ENCODE data around the gene SPINT4. TPM values are rescaled to one million over a fixed set of nuclear protein-coding genes. Genes with fewer than 3 reads are reported as not detected.

The SPINT4 gene
- total RNA-seq, 2 experiments from 2014 or later, result not detected

GRCh38 chr20:45772693-45773092 lies 50.5 kb downstream of the SPINT4 start:
- peaks cover 4% of the 10 kb centered on the region for H3K4me1 Mint-ChIP-seq
- no peaks in the 10 kb centered on the region for H3K9me3 Mint-ChIP-seq
- H3K27ac Mint-ChIP-seq, result no peak overlapping the region
- H3K4me3 Mint-ChIP-seq, result no peak overlapping the region
- peaks cover 2% of the 10 kb centered on the region for H3K27me3 Mint-ChIP-seq
- no peak for DNase-seq
- POLR2A ChIA-PET, result no interaction called here
- CTCF ChIA-PET, result interaction anchor here (0.6 to 0.7 kb wide), 2 partner anchors 13 to 77 kb away, joined by 3 read pairs; no protein-coding TSS in a partner anchor
- H3K36me3 Mint-ChIP-seq (ENCODE audit: low read depth), result no peaks in the 10 kb centered on the region

- POLR2A ChIA-PET, result no interaction called here
These were observed 52.8 kb downstream of the SPINT4 start for GRCh38 chr20:45774945-45775344.

DNA sequence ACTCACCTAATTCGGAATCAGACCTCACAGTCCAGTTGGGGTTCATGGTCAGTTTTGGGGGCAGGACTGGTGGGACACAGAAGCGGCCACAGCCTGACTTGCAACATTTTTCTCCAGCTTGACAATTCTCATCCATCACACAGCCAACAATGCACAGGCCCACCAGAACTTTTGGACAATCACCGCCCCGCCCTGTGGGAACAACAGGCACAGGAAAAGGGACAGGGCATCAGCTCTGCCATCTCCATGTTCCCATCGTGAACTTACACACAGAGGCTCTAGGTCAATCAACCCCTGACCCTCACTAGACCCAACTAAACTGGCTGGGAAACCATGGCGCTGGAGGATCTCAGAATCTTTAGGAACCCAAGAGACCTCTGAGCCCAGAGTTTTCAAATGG lies 53.3 kb downstream of the SPINT4 start:
- H3K36me3 Mint-ChIP-seq (ENCODE audit: low read depth), result no peaks in the 10 kb centered on the region
- CTCF ChIA-PET, result no interaction called here
- POLR2A ChIA-PET, result no interaction called here

More at GRCh38 chr20:45774945-45775344, 52.8 kb downstream of the SPINT4 start:
- peaks cover 9% of the 10 kb centered on the region for H3K27me3 Mint-ChIP-seq
- no peaks in the 10 kb centered on the region for H3K36me3 Mint-ChIP-seq (ENCODE audit: low read depth)
- no peak for DNase-seq
- H3K4me1 Mint-ChIP-seq, result peaks cover 13% of the 10 kb centered on the region
- no peaks in the 10 kb centered on the region for H3K9me3 Mint-ChIP-seq
- H3K27ac Mint-ChIP-seq, result no peak overlapping the region
- CTCF ChIA-PET, result no interaction called here
- no peak overlapping the region for H3K4me3 Mint-ChIP-seq

More for the DNA sequence above, 53.3 kb downstream of the SPINT4 start:
- peaks cover 15% of the 10 kb centered on the region for H3K4me1 Mint-ChIP-seq
- H3K4me3 Mint-ChIP-seq, result no peak overlapping the region
- no peak overlapping the region for H3K27ac Mint-ChIP-seq
- no peak for DNase-seq
- H3K9me3 Mint-ChIP-seq, result no peaks in the 10 kb centered on the region
- peaks cover 9% of the 10 kb centered on the region for H3K27me3 Mint-ChIP-seq

Small RNAs within 50 kb of the gene (microRNA-seq; reads per million reads assigned to microRNA genes)
- gene MIR3617 (ENCODE audit: borderline microRNAs expressed, borderline replicate concordance), result not detected

Other genes with a start within 250 kb of the SPINT4 start
- gene SPINT3, start 206.7 kb upstream of the SPINT4 start, total RNA-seq, result not detected
- gene WFDC6, start 182.9 kb upstream of the SPINT4 start, total RNA-seq, result not detected
- not detected for gene EPPIN, start 174.9 kb upstream of the SPINT4 start, total RNA-seq
- not detected for gene WFDC8, start 143.1 kb upstream of the SPINT4 start, total RNA-seq
- gene WFDC10A, start 92.6 kb upstream of the SPINT4 start, total RNA-seq, result not detected
- gene WFDC9, start 91.1 kb upstream of the SPINT4 start, total RNA-seq, result not detected
- not detected for gene WFDC11, start 52.1 kb upstream of the SPINT4 start, total RNA-seq
- gene WFDC13, start 20.3 kb upstream of the SPINT4 start, total RNA-seq, result not detected
- not detected for gene WFDC10B, start 17.3 kb upstream of the SPINT4 start, total RNA-seq
- gene WFDC3, start 69.5 kb downstream of the SPINT4 start, total RNA-seq, result not detected
- gene DNTTIP1, start 69.6 kb downstream of the SPINT4 start, total RNA-seq, result 10 to 100 TPM; 32.0 to 33.5 TPM
- gene UBE2C, start 90.3 kb downstream of the SPINT4 start, total RNA-seq, result 100 to 1,000 TPM; 232 to 244 TPM
- gene TNNC2, start 105.0 kb downstream of the SPINT4 start, total RNA-seq, result not detected
- under 1 TPM; 0.72 to 0.87 TPM for gene SNX21, start 111.5 kb downstream of the SPINT4 start, total RNA-seq
- 10 to 100 TPM; 35.0 to 35.6 TPM for gene ACOT8, start 135.0 kb downstream of the SPINT4 start, total RNA-seq
- 1 to 10 TPM; 6.2 to 6.4 TPM for gene ZSWIM3, start 135.3 kb downstream of the SPINT4 start, total RNA-seq
- gene ZSWIM1, start 158.9 kb downstream of the SPINT4 start, total RNA-seq, result 10 to 100 TPM in 1 of 2 experiments, 1 to 10 TPM in 1; 9.8 to 11.5 TPM
- gene SPATA25, start 165.3 kb downstream of the SPINT4 start, total RNA-seq, result under 1 TPM; 0.56 to 0.84 TPM
- gene NEURL2, start 168.9 kb downstream of the SPINT4 start, total RNA-seq, result 1 to 10 TPM; 2.6 TPM
- gene CTSA, start 169.0 kb downstream of the SPINT4 start, total RNA-seq, result 10 to 100 TPM; 64.9 to 76.3 TPM
- gene PLTP, start 189.8 kb downstream of the SPINT4 start, total RNA-seq, result under 1 TPM; 0.81 to 0.82 TPM
- 10 to 100 TPM; 44.0 to 44.6 TPM for gene PCIF1, start 212.3 kb downstream of the SPINT4 start, total RNA-seq
- gene ZNF335, start 249.9 kb downstream of the SPINT4 start, total RNA-seq, result 10 to 100 TPM; 40.4 to 41.2 TPM

All from activated CD4-positive, alpha-beta T cell treated with anti-CD3 and anti-CD28 coated beads, Interleukin-2, amount 10 ng/mL, durations not matched to agents 7 days and 5 days (primary cell).